IPS-15b (cell line): Measurements from ENCODE around the gene CNTLN.
"Not testable (repeated sequence)": the region's sequence is repeated elsewhere in the genome, so short reads cannot be mapped to it uniquely, and the experiment has no call there.

Experiments used
- H3K27me3 ChIP-seq: one replicate; pipeline ENCODE4 v1.6.1; 2013; ENCODE audit warnings: low read length; ENCODE audit not compliant: control insufficient read depth, insufficient read depth
- H3K36me3 ChIP-seq: one replicate; pipeline ENCODE4 v1.6.1; 2013; ENCODE audit warnings: low read length; ENCODE audit not compliant: control insufficient read depth, insufficient read depth
- H3K4me1 ChIP-seq: one replicate; pipeline ENCODE4 v1.6.1; 2013; ENCODE audit warnings: mild to moderate bottlenecking, low read length; ENCODE audit not compliant: control insufficient read depth, insufficient read depth
- H3K4me3 ChIP-seq: one replicate; pipeline ENCODE4 v1.5.1; 2013; ENCODE audit warnings: low read depth, low read length
- H3K9ac ChIP-seq: one replicate; pipeline ENCODE4 v1.6.1; 2013; ENCODE audit warnings: low read depth, mild to moderate bottlenecking, low read length
- H3K9me3 ChIP-seq: one replicate; pipeline ENCODE4 v1.6.1; 2013; ENCODE audit warnings: mild to moderate bottlenecking, low read length; ENCODE audit not compliant: control insufficient read depth, insufficient read depth

Gene CNTLN

GRCh38 chr9:17251100-17251499, 116.3 kb downstream of the CNTLN start:
- Histone ChIP-seq H3K9ac (no peak overlapping the region), H3K36me3 (no peaks in the 10 kb centered on the region), H3K4me3 (no peak overlapping the region), H3K4me1 (no peaks in the 10 kb centered on the region), H3K27me3 (no peaks in the 10 kb centered on the region), H3K9me3 (no peaks in the 10 kb centered on the region)

DNA sequence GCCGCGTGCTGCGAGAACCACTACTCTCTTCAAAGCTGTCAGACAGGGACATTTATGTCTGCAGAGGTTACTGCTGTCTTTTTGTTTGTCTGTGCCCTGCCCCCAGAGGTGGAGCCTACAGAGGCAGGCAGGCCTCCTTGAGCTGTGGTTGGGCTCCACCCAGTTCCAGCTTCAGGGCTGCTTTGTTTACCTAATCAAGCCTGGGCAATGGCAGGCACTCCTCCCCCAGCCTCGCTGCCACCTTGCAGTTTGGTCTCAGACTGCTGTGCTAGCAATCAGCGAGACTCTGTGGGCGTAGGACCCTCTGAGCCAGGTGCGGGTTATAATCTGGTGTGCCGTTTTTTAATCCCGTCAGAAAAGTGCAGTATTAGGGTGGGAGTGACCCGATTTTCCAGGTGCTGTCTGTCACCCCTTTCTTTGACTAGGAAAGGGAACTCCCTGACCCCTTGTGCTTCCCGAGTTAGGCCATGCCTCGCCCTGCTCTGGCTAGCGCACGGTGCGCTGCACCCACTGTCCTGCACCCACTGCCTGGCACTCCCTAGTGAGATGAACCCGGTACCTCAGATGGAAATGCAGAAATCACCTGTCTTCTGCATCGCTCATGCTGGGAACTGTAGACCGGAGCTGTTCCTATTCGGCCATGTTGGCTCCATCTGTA, 133.8 kb downstream of the CNTLN start:
- H3K4me1 ChIP-seq, H3K9ac ChIP-seq, H3K9me3 ChIP-seq, H3K36me3 ChIP-seq, H3K27me3 ChIP-seq: not testable (repeated sequence)
- peak overlapping the region; percentile 37 for H3K4me3 ChIP-seq

DNA sequence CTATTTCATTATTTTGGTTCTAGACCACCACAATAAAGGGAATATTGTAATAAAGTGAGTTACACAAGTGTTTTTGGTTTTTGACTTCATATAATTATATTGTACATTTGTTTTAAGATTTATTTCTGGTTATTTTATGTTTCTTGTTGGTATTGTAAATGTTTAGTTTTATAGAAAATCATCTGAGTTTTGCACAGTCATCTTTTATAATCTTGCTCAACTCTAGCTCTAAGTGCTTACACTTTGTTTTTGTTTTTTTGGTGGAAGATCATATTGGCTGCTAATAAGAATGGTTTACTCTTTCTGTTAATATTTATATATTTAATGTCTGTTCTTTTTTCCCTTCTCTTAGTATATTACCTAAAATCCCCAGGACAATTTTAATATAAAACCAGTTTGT, 135.0 kb downstream of the CNTLN start:
- Histone ChIP-seq H3K9me3 (no peaks in the 10 kb centered on the region), H3K9ac (no peak overlapping the region), H3K4me3 (no peak overlapping the region), H3K4me1 (no peaks in the 10 kb centered on the region), H3K36me3 (no peaks in the 10 kb centered on the region), H3K27me3 (no peaks in the 10 kb centered on the region)

DNA sequence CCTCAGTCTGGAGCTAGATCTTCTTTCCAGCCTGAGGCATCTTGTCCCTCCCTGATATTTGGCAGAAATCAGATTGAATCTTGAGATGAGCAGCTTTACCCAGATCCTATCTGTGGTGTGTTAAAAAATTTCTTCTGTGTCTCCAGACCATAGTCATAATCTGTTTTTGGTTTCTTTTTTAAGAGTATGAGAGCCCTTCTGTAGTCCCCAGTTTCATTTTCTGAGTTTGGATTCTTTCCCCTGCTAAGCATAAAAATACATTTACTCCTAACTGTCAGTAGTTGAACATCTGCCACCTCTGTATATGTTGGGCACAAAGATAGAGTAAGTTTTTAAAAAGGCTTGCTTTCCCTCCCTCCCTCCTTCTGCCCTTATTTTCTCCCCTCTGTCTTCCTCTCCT, 137.7 kb downstream of the CNTLN start:
- no peaks in the 10 kb centered on the region for H3K36me3 ChIP-seq
- no peak overlapping the region for H3K4me3 ChIP-seq
- H3K9ac ChIP-seq = no peak overlapping the region
- no peaks in the 10 kb centered on the region for H3K27me3 ChIP-seq
- H3K4me1 ChIP-seq = no peaks in the 10 kb centered on the region
- H3K9me3 ChIP-seq = no peaks in the 10 kb centered on the region

GRCh38 chr9:17280350-17281012, 145.6 kb downstream of the CNTLN start:
- Histone ChIP-seq H3K9ac (no peak overlapping the region), H3K4me1 (no peaks in the 10 kb centered on the region), H3K4me3 (no peak overlapping the region), H3K9me3 (no peaks in the 10 kb centered on the region), H3K36me3 (no peaks in the 10 kb centered on the region), H3K27me3 (no peaks in the 10 kb centered on the region)

- H3K27me3 ChIP-seq, H3K36me3 ChIP-seq, H3K4me3 ChIP-seq, H3K4me1 ChIP-seq, H3K9me3 ChIP-seq, H3K9ac ChIP-seq: not testable (repeated sequence)
Observed at GRCh38 chr9:17290673-17291072, 155.8 kb downstream of the CNTLN start.

DNA sequence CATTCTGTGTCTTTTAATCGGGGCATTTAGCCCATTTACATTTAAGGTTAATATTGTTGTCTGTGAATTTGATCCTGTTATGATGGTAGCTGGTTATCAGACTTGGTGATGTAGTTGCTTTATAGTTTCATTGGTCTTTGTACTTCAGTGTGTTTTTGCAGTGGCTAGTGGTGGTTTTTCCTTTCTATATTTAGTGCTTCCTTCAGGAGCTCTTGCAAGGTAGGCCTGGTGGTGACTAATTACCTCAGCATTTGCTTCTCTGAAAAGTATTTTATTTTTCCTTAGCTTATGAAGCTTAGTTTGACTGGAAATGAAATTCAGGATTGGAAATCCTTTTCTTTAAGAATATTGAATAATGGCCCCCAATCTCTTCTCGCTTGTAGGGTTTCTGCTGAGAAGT, 156.9 kb downstream of the CNTLN start:
- no peak overlapping the region for H3K4me3 ChIP-seq
- H3K9me3 ChIP-seq = no peaks in the 10 kb centered on the region
- no peak overlapping the region for H3K9ac ChIP-seq
- H3K36me3 ChIP-seq = peaks cover 3% of the 10 kb centered on the region
- H3K27me3 ChIP-seq = no peaks in the 10 kb centered on the region
- H3K4me1 ChIP-seq = peaks cover 2% of the 10 kb centered on the region

DNA sequence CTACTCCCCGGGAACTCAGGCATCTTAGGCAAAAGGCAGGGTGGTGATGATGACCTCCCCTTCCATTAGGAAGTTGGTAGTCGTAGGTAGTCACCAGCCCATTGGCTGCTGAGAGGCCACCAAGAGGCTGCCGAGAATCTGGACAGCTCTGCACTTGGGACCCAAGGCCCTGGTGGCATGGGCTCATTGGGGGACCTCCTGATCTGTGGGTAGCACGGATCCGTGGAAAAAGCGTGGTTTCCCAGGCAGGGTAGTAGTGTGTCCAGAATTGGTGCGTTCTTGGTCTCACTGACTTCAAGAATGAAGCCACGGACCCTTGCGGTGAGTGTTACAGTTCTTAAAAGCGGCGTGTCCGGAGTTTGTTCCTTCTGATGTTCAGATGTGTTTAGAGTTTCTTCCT, 158.8 kb downstream of the CNTLN start:
- Histone ChIP-seq H3K4me1 (peaks cover 2% of the 10 kb centered on the region), H3K9ac (no peak overlapping the region), H3K36me3 (peaks cover 3% of the 10 kb centered on the region), H3K9me3 (no peaks in the 10 kb centered on the region), H3K27me3 (no peaks in the 10 kb centered on the region), H3K4me3 (no peak overlapping the region)

DNA sequence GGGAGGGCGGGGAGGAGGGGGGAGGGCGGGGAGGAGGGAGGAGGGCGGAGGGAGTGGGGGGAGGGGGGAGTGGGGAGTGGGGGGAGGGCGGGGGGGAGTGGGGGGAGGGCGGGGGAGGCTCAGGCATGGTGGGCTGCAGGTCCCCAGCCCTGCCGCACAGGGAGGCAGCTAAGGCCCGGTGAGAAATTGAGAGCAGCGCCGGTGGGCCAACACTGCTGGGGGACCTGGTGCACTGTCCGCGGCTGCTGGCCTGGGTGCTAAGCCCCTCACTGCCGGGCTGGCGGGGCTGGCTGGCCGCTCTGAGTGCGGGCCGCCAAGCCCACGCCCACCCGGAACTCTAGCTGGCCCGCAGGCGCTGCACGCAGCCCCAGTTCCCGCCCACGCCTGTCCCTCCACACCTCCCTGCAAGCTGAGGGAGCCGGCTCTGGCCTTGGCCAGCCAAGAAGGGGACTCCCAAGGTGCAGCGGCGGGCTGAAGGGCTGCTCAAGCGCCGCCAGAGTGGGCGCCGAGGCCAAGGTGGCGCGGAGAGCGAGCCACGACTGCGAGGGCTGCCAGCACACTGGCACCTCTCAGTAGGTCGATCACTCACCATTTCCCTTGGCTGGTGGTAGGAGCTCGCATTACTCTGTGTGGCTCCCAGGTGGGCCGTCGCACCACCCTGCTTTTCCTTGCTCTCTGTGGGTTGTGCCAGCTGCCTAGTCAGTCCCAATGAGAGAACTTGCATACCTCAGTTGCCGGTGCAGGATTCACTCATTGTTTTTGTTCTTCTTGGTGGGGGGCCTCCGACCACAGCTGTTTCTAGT, 160.2 kb downstream of the CNTLN start:
- no peaks in the 10 kb centered on the region for H3K9me3 ChIP-seq
- peaks cover 2% of the 10 kb centered on the region for H3K4me1 ChIP-seq
- no peak overlapping the region for H3K4me3 ChIP-seq
- H3K27me3 ChIP-seq = no peaks in the 10 kb centered on the region
- H3K36me3 ChIP-seq = peaks cover 3% of the 10 kb centered on the region
- no peak overlapping the region for H3K9ac ChIP-seq

GRCh38 chr9:17315341-17315740, 180.5 kb downstream of the CNTLN start:
- Histone ChIP-seq H3K9me3 (no peaks in the 10 kb centered on the region), H3K36me3 (no peaks in the 10 kb centered on the region), H3K27me3 (no peaks in the 10 kb centered on the region), H3K4me3 (no peak overlapping the region), H3K4me1 (no peaks in the 10 kb centered on the region), H3K9ac (no peak overlapping the region)

DNA sequence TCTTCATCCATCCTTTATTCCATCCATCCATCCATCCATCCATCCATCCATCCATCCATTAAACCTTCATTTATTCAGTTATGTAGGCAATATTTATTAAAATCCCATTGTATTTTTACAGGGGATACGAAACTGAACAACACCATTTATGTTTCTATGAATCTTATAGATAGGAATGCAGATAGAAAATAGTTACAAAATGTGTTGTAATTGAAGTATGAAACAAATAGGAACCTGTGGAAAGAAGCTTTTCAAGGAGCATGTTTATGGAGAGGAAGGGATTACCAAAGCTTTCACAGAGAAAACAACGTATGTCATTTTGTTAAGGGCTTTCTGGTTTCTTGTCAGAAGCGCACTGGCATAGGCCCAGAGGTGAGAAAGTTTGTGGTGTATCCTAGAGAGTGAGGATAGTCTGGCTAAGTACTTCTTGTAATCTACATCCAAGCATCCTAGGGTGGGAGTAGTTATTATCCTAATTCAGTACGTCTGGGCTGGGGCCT, 184.0 kb downstream of the CNTLN start:
- H3K9me3 ChIP-seq = no peaks in the 10 kb centered on the region
- H3K27me3 ChIP-seq = no peaks in the 10 kb centered on the region
- H3K9ac ChIP-seq = no peak overlapping the region
- H3K4me3 ChIP-seq = no peak overlapping the region
- H3K4me1 ChIP-seq = no peaks in the 10 kb centered on the region
- no peaks in the 10 kb centered on the region for H3K36me3 ChIP-seq

DNA sequence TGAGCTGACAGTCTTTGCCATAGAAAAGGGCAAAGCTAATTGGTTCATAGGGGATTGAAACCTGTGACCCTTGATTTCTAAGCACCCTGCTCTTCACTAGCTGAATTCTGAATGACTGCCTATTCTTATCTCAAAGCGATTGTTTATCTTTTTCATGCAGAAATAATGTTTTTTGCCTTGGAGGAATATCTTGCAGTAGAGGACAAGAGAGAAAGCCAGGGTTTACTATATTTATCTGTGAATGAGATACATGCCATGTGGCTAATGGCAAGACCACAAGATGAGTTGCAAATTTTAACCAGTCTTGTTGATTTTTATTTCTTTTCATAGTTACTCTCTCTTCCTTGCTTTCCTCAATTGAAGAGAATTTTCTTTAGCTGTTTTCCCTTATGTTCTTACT, 185.0 kb downstream of the CNTLN start:
- H3K27me3 ChIP-seq = no peaks in the 10 kb centered on the region
- H3K4me3 ChIP-seq = no peak overlapping the region
- no peak overlapping the region for H3K9ac ChIP-seq
- H3K9me3 ChIP-seq = no peaks in the 10 kb centered on the region
- no peaks in the 10 kb centered on the region for H3K36me3 ChIP-seq
- H3K4me1 ChIP-seq = no peaks in the 10 kb centered on the region
